HK-2 (cell line): ENCODE measurements around the gene ZCCHC24.

Experiments
- DNase-seq: peaks from one replicate; pipeline ENCODE4 v3.0.0-alpha.2; 2018; ENCODE audit not compliant: unreplicated experiment

The ZCCHC24 gene

GRCh38 chr10:79361726-79362397 lies 83.6 kb downstream of the ZCCHC24 start:
- no peak for DNase-seq

GRCh38 chr10:79360499-79361342 lies 84.7 kb downstream of the ZCCHC24 start:
- no peak for DNase-seq

GRCh38 chr10:79359816-79360498 lies 85.5 kb downstream of the ZCCHC24 start:
- no peak for DNase-seq

- DNase-seq = no peak
Observed at GRCh38 chr10:79358811-79359210, 86.6 kb downstream of the ZCCHC24 start.

GRCh38 chr10:79357180-79357579 lies 88.2 kb downstream of the ZCCHC24 start:
- no peak for DNase-seq

DNA sequence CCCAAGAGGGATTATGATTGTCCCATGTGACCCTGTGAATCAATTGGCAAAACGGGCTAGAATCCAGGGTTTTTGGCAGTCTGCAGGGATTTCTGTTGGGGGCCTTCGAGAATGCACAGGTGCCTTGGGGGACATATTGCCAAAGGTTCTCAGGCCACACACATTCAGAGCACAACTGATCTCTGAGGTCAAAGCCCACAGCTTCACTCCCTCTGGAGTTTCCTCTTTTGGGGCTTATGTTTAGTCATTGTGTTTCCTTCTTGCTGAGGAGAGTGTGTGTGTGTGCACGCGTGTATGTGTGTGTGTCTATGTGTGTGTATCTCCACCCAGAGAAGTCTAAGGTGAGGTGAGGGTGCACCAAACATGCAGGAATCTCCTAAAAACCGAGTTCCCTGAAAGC lies 89.3 kb downstream of the ZCCHC24 start:
- no peak for DNase-seq

- DNase-seq = no peak
Observed at GRCh38 chr10:79355420-79356017, 89.9 kb downstream of the ZCCHC24 start.

DNA sequence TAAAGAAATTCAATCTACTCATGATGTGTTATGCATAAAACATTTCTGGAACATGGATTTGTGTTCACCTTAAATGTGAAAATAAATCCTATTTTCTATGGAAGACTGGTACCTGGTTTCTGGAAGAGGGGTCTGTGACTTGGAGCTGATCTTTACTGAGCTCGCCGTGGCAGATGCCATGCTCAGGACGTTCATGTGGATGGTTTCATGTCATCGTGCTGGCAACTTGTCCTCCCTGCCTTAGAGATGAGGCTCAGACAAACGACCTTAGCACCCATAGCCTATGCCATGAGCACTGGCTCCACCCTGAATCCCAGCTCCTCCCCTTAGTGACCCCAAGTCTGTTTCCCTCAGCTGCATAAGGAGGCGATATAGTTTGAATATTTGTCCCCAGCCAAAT lies 90.8 kb downstream of the ZCCHC24 start:
- DNase-seq = no peak

GRCh38 chr10:79354141-79354540 lies 91.3 kb downstream of the ZCCHC24 start:
- DNase-seq = no peak

DNA sequence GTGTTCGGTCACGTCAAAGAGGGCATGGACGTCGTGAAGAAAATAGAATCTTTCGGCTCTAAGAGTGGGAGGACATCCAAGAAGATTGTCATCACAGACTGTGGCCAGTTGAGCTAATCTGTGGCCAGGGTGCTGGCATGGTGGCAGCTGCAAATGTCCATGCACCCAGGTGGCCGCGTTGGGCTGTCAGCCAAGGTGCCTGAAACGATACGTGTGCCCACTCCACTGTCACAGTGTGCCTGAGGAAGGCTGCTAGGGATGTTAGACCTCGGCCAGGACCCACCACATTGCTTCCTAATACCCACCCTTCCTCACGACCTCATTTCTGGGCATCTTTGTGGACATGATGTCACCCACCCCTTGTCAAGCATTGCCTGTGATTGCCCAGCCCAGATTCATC lies 91.7 kb downstream of the ZCCHC24 start:
- DNase-seq = no peak

- no peak for DNase-seq
Observed at GRCh38 chr10:79353000-79353406, 92.4 kb downstream of the ZCCHC24 start.

- no peak for DNase-seq
Observed at GRCh38 chr10:79352035-79352877, 93.2 kb downstream of the ZCCHC24 start.

DNA sequence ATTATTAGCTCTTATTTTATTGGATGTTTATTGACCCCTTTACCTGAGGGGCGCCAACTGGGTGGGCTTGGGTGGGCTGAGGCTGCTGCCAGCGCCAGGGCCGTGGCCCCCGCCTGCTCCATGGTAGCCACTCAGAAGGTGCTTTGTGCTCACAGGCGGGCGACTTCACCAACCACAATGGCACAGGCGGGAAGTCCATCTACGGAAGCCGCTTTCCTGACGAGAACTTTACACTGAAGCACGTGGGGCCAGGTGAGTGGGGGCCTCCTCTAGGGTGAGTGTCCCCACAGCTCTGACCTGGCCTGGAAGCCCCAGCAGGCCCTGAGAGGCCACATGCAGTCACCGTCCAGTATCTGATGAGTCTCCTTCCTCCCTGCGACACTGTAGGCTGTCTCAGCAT lies 94.1 kb downstream of the ZCCHC24 start:
- no peak for DNase-seq

DNA sequence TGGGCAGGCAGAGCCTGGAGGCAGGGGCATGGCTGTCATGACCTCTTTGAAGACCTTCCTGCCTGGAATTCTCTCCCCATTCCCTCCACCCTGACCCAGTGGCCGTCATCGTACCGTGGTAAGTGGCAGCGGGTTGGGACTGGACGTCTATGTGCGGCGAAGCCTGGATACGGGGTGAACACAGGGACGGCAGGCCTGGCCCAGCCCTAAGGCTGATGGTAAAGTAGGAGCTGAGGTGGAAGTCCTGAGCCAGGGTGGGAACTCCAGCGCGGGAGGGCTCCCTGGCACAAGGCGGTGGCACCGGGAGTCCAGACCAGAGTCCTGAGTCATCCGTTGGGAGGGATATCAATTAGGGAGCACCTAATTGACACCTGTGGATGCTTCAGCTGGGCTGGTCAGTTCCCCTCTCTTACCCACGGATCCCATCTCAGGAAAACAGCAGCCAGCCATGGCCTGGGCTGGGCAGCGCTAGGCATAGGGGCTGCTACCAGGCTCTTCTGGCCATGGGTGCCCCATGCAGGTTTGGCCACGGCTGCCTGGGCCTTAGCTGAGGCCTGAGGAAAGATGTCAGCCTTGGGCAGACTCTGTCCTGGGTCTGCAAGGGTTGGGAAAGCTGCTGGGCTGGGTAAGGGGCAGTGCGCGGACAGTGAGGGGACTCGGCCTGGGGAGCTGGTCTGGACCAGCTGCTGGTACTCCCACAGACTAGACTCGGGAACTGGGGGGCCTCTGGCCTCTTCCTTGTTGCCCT lies 94.8 kb downstream of the ZCCHC24 start:
- no peak for DNase-seq

GRCh38 chr10:79349766-79350406 lies 95.5 kb downstream of the ZCCHC24 start:
- no peak for DNase-seq

- no peak for DNase-seq
Observed at GRCh38 chr10:79349072-79349491, 96.3 kb downstream of the ZCCHC24 start.

- DNase-seq = no peak
Observed at GRCh38 chr10:79348640-79348988, 96.8 kb downstream of the ZCCHC24 start.

- peak; percentile 79 for DNase-seq
Observed at GRCh38 chr10:79347894-79348639, 97.4 kb downstream of the ZCCHC24 start.

DNA sequence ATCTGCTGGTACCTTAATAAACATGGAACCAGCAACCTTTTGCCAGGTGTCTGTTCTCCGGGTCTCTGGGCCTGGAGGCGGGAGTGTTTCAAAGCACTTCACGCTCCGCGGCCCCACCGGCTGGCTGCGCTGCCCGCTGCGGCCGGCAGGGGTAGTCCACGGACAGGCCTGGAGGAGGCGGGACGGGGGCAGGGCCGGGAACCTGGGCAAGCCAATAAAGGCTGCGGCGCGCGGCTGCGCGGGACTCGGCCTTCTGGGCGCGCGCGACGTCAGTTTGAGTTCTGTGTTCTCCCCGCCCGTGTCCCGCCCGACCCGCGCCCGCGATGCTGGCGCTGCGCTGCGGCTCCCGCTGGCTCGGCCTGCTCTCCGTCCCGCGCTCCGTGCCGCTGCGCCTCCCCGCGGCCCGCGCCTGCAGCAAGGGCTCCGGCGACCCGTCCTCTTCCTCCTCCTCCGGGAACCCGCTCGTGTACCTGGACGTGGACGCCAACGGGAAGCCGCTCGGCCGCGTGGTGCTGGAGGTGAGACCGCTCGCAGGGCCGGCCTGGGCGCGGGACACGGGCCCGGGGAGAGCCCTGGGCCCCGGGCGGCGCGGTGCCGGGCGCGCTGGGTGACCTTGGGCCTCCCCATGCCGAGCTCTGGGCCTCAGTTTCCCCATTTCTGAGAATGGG lies 98.1 kb downstream of the ZCCHC24 start, which contains the start of gene PPIF:
Gene PPIF, plus strand, starts transcription at position 244 of the 668 bp plus-strand sequence. Its CDS starts 80 bp downstream, at position 324.
- DNase-seq = peak; percentile 99
